Lower leg skin (tissue), 4 donors: Measurements from ENCODE around the gene CCR6. TPM values are rescaled to one million over a fixed set of nuclear protein-coding genes. Genes with fewer than 3 reads are reported as not detected.
A peak's percentile ranks its signal among the peaks of the same experiment; 100 is the strongest.

Experiments used
- DNase-seq, 2 donors: peaks; one replicate each; pipeline ENCODE4 v3.0.0-alpha.2; 2019; ENCODE audit warnings: low spot score in 2 of 2
- H3K4me3 ChIP-seq: fragments of 200-600 bp; sonication (generic); 2 replicates; pipeline ENCODE4 v1.5.1; 2017; ENCODE audit warnings: mild to moderate bottlenecking, low read depth; ENCODE audit not compliant: poor library complexity, severe bottlenecking
- CTCF ChIP-seq, 3 donors: fragments of 450-650 bp; IDR thresholded peaks; one replicate each; pipeline ENCODE4 v1.5.1; 2016; ENCODE audit warnings: antibody characterized with exemption in 3 of 3, mild to moderate bottlenecking in 3 of 3, moderate library complexity in 2 of 3
- POLR2A ChIP-seq, 2 donors: fragments of 450-650 bp; IDR thresholded peaks; one replicate each; pipeline ENCODE4 v1.6.1; 2016 to 2017; ENCODE audit warnings: antibody characterized with exemption in 2 of 2, mild to moderate bottlenecking in 1 of 2, moderate library complexity in 1 of 2
- WGBS, 2 donors: methylation state at CpG; one replicate each; pipeline ENCODE4 v1.1.5; 2018; 5-methylcytosine and 5-hydroxymethylcytosine counted together
- intact Hi-C: fragments of 100-400 bp; cut with DNase I; formaldehyde crosslinking; loops from one replicate; pipeline ENCODE4 v1.15.0; 2023; ENCODE audit warnings: low total_unique reads
- total RNA-seq, 4 donors: library from RNA; depleted of rRNA; stranded (reverse); fragments of >200 nt; gene quantifications; one replicate each; pipeline ENCODE4 v1.1.0, GENCODE V29; 2016

CCR6 gene
- total RNA-seq, 4 donors from 2014 or later: 0.42 to 1.5 (median 0.49) TPM; not detected in 1

GRCh38 chr6:167137081-167137480, 14.2 kb downstream of the CCR6 start:
- no peak for DNase-seq
- H3K4me3 ChIP-seq: no peak overlapping the region
- TF ChIP-seq CTCF (IDR thresholded peaks at IDR 0.05) (no peak), POLR2A (IDR thresholded peaks at IDR 0.05) (no peak)
- intact Hi-C loops: no loop called here
- 76 to 80% methylated on average over 10 of the region's 10 CpGs for WGBS, 2 donors

- no peak for TF ChIP-seq POLR2A (IDR thresholded peaks at IDR 0.05)
- no peak for TF ChIP-seq CTCF (IDR thresholded peaks at IDR 0.05)
- 62 to 70% methylated on average over 6 of the region's 6 CpGs for WGBS, 2 donors
- H3K4me3 ChIP-seq: no peak overlapping the region
- no peak for DNase-seq
- intact Hi-C loops: no loop called here
Measured at GRCh38 chr6:167137881-167138280, 15.0 kb downstream of the CCR6 start.

GRCh38 chr6:167139761-167140160, 16.9 kb downstream of the CCR6 start:
- DNase-seq: no peak
- intact Hi-C loops: loop anchor here (10.0 kb wide), 1 partner anchor 355 kb away; no protein-coding TSS in a partner anchor
- no peak overlapping the region for H3K4me3 ChIP-seq
- 85 to 91% methylated on average over 4 of the region's 4 CpGs for WGBS, 2 donors
- TF ChIP-seq POLR2A (IDR thresholded peaks at IDR 0.05) (no peak), CTCF (IDR thresholded peaks at IDR 0.05) (no peak)

GRCh38 chr6:167140589-167141474, 17.9 kb downstream of the CCR6 start:
- no peak overlapping the region for H3K4me3 ChIP-seq
- intact Hi-C loops: loop anchor here (10.0 kb wide), 1 partner anchor 356 kb away; no protein-coding TSS in a partner anchor
- no peak for DNase-seq
- 72 to 77% methylated on average over 10 of the region's 10 CpGs for WGBS, 2 donors
- peak in 1 of 3 donors; percentile 9 for TF ChIP-seq CTCF (IDR thresholded peaks at IDR 0.05)
- TF ChIP-seq POLR2A (IDR thresholded peaks at IDR 0.05): no peak

GRCh38 chr6:167141667-167142432, 19.0 kb downstream of the CCR6 start:
- TF ChIP-seq POLR2A (IDR thresholded peaks at IDR 0.05): no peak
- TF ChIP-seq CTCF (IDR thresholded peaks at IDR 0.05): no peak
- intact Hi-C loops: loop anchor here (10.0 kb wide), 1 partner anchor 357 kb away; no protein-coding TSS in a partner anchor
- WGBS, 2 donors: 45 to 46% methylated on average over 18 of the region's 18 CpGs
- no peak for DNase-seq
- H3K4me3 ChIP-seq: no peak overlapping the region
